Activated B cell treated with CpG ODN at 0.5 μM for 24 hours (primary cell): ENCODE results near the gene UBE2Q1. TPM values are rescaled to one million over a fixed set of nuclear protein-coding genes. Genes with fewer than 3 reads are reported as not detected.

Source experiments
- ATAC-seq: fragments of 200-7000 bp; cut with Tn5 transposase; one replicate; pipeline ENCODE4 v1.10.0; 2021; ENCODE audit warnings: low read depth, mild to moderate bottlenecking, moderate library complexity
- CTCF ChIA-PET: fragments of 350-600 bp; sonication (Branson Sonifier 250); formaldehyde crosslinking; loops from one replicate; lab custom pipeline; 2021; ENCODE audit warnings: antibody characterized with exemption; lab: Charles Lee
- POLR2A ChIA-PET: fragments of 350-600 bp; sonication (Branson Sonifier 250); formaldehyde crosslinking; loops from one replicate; lab custom pipeline; 2021; ENCODE audit warnings: antibody characterized with exemption; lab: Charles Lee
- DNase-seq: peaks from one replicate; pipeline ENCODE4 v3.0.0; 2022
- H3K27ac Mint-ChIP-seq: one replicate; pipeline ENCODE4 v1.8.0; 2020; ENCODE audit warnings: mixed read lengths
- H3K27me3 Mint-ChIP-seq: one replicate; pipeline ENCODE4 v1.8.0; 2021; ENCODE audit warnings: mixed read lengths
- H3K36me3 Mint-ChIP-seq: one replicate; pipeline ENCODE4 v1.8.0; 2021; ENCODE audit warnings: low read depth, mixed read lengths
- H3K4me1 Mint-ChIP-seq: one replicate; pipeline ENCODE4 v1.8.0; 2021; ENCODE audit warnings: mixed read lengths
- H3K4me3 Mint-ChIP-seq: one replicate; pipeline ENCODE4 v1.8.0; 2020; ENCODE audit warnings: mild to moderate bottlenecking, mixed read lengths
- H3K9me3 Mint-ChIP-seq: one replicate; pipeline ENCODE4 v1.8.0; 2020; ENCODE audit warnings: mixed read lengths
- intact Hi-C: fragments of 100-400 bp; cut with micrococcal nuclease; formaldehyde crosslinking; loops from one replicate; pipeline ENCODE4 v1.15.1; 2024
- total RNA-seq: library from RNA; stranded (reverse); gene quantifications from 2 replicates; pipeline ENCODE4 v1.2.3, GENCODE V29; 2022
- TF ChIP-seq, protein P1 (sequence below): fragments of 200-600 bp; IDR thresholded peaks from one replicate; pipeline ENCODE4 v1.8.0; 2022; ENCODE audit warnings: antibody characterized with exemption, mild to moderate bottlenecking

The UBE2Q1 gene
- total RNA-seq, 1 donor from 2014 or later, result 104 TPM

- TF ChIP-seq, protein P1, sequence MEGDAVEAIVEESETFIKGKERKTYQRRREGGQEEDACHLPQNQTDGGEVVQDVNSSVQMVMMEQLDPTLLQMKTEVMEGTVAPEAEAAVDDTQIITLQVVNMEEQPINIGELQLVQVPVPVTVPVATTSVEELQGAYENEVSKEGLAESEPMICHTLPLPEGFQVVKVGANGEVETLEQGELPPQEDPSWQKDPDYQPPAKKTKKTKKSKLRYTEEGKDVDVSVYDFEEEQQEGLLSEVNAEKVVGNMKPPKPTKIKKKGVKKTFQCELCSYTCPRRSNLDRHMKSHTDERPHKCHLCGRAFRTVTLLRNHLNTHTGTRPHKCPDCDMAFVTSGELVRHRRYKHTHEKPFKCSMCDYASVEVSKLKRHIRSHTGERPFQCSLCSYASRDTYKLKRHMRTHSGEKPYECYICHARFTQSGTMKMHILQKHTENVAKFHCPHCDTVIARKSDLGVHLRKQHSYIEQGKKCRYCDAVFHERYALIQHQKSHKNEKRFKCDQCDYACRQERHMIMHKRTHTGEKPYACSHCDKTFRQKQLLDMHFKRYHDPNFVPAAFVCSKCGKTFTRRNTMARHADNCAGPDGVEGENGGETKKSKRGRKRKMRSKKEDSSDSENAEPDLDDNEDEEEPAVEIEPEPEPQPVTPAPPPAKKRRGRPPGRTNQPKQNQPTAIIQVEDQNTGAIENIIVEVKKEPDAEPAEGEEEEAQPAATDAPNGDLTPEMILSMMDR, result no peak
- DNase-seq, result no peak
- CTCF ChIA-PET, result no interaction called here
- POLR2A ChIA-PET, result no interaction called here
- no peak for ATAC-seq
- Mint-ChIP-seq H3K4me1 (no peaks in the 10 kb centered on the region), H3K36me3 (peaks cover 90% of the 10 kb centered on the region), H3K9me3 (no peaks in the 10 kb centered on the region), H3K27ac (no peak overlapping the region), H3K4me3 (no peak overlapping the region), H3K27me3 (no peaks in the 10 kb centered on the region)
- intact Hi-C loops, result no loop called here
Observed at GRCh38 chr1:154593390-154593789, 34.9 kb upstream of the UBE2Q1 start.

- intact Hi-C loops, result no loop called here
- ATAC-seq, result no peak
- no peak for DNase-seq
- Mint-ChIP-seq H3K36me3 (peaks cover 90% of the 10 kb centered on the region), H3K27me3 (no peaks in the 10 kb centered on the region), H3K4me3 (no peak overlapping the region), H3K27ac (no peak overlapping the region), H3K9me3 (no peaks in the 10 kb centered on the region), H3K4me1 (no peaks in the 10 kb centered on the region)
- TF ChIP-seq, protein P1, result no peak
- ChIA-PET CTCF (no interaction called here), POLR2A (interaction anchor here (0.6 kb wide), 1 partner anchor 21 kb away, joined by 3 read pairs; no protein-coding TSS in a partner anchor)
Observed at GRCh38 chr1:154591206-154591605, 32.7 kb upstream of the UBE2Q1 start.

GRCh38 chr1:154590756-154591155 lies 32.3 kb upstream of the UBE2Q1 start:
- TF ChIP-seq, protein P1, result no peak
- H3K36me3 Mint-ChIP-seq, result peaks cover 91% of the 10 kb centered on the region
- ChIA-PET POLR2A (interaction anchor here (0.6 kb wide), 1 partner anchor 22 kb away, joined by 3 read pairs; no protein-coding TSS in a partner anchor), CTCF (no interaction called here)
- H3K27me3 Mint-ChIP-seq, result no peaks in the 10 kb centered on the region
- no peak overlapping the region for H3K27ac Mint-ChIP-seq
- H3K9me3 Mint-ChIP-seq, result no peaks in the 10 kb centered on the region
- no peak for DNase-seq
- intact Hi-C loops, result no loop called here
- H3K4me1 Mint-ChIP-seq, result peaks cover under 1% of the 10 kb centered on the region
- no peak for ATAC-seq
- no peak overlapping the region for H3K4me3 Mint-ChIP-seq

DNA sequence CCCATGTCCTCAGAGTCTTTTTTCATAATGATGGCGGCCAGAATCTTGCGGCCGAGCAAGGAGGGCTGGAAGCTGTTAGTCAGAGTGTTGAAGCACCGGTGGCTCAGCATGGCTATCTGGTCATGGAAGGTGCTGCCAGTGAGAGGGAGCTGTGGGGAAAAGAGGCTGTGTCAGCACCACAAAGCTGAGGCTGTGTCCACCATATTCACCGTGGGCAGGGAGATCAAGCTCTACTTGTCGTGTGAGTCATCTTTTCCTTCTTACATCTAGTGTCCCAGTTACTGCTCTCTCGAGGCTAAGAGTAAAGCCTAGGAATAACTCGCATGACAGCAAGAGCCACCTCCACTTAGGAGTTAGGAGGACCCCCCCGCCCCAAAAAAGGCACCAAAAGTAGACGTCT lies 31.3 kb upstream of the UBE2Q1 start:
- Mint-ChIP-seq H3K27me3 (no peaks in the 10 kb centered on the region), H3K4me3 (no peak overlapping the region), H3K36me3 (peaks cover 94% of the 10 kb centered on the region), H3K27ac (no peak overlapping the region), H3K9me3 (no peaks in the 10 kb centered on the region), H3K4me1 (peaks cover 8% of the 10 kb centered on the region)
- POLR2A ChIA-PET, result interaction anchor here (0.5 kb wide), 1 partner anchor 36 kb away, joined by 3 read pairs; no protein-coding TSS in a partner anchor
- DNase-seq (no peak), ATAC-seq (no peak)
- intact Hi-C loops, result no loop called here
- CTCF ChIA-PET, result no interaction called here
- TF ChIP-seq, protein P1, result no peak

GRCh38 chr1:154586641-154587040 lies 28.2 kb upstream of the UBE2Q1 start:
- CTCF ChIA-PET, result no interaction called here
- POLR2A ChIA-PET, result no interaction called here
- no peak overlapping the region for H3K4me3 Mint-ChIP-seq
- DNase-seq (no peak), ATAC-seq (no peak)
- intact Hi-C loops, result no loop called here
- H3K4me1 Mint-ChIP-seq, result peaks cover 20% of the 10 kb centered on the region
- peaks cover 97% of the 10 kb centered on the region for H3K36me3 Mint-ChIP-seq
- TF ChIP-seq, protein P1, result no peak
- no peaks in the 10 kb centered on the region for H3K27me3 Mint-ChIP-seq
- H3K9me3 Mint-ChIP-seq, result no peaks in the 10 kb centered on the region
- H3K27ac Mint-ChIP-seq, result no peak overlapping the region
